Hepatocyte (in vitro differentiated cells): ENCODE data around the gene CPOX.

Experiments used
- EZH2 ChIP-seq: fragments of 200-600 bp; sonication (generic); IDR thresholded peaks from 2 replicates; pipeline ENCODE4 v1.6.1; 2016; ENCODE audit warnings: antibody characterized with exemption, mild to moderate bottlenecking, borderline replicate concordance
- EZH2phosphoT487 ChIP-seq: fragments of 200-600 bp; sonication (generic); IDR thresholded peaks from one replicate; pipeline ENCODE4 v1.6.1; 2018; ENCODE audit warnings: antibody characterized with exemption, mild to moderate bottlenecking, low read depth, moderate library complexity; ENCODE audit not compliant: unreplicated experiment, severe bottlenecking
- TF ChIP-seq, protein P1 (sequence below): fragments of 200-600 bp; sonication (generic); IDR thresholded peaks from 2 replicates; pipeline ENCODE4 v1.5.1; 2016; ENCODE audit warnings: antibody characterized with exemption, mild to moderate bottlenecking; ENCODE audit not compliant: poor library complexity

DNA sequence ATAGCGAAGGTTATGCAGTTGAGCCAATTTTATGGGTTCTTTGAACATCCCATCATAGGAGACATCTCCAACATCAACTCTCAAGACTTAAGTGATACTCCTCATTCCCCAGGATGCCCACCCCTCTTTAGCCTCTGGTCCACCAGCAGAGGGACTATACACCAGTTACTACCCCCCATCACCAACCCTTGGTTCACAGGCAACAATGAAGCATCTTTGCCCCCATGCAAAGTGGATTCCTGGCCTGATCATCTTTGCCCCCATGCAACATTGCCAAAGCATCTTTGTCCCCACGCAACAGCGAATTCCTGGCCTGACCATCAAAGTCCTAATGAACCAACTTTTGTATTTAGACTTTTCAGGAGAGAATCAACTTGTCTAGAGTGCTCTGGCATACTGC, 42.6 kb downstream of the CPOX start:
- TF ChIP-seq, protein P1, sequence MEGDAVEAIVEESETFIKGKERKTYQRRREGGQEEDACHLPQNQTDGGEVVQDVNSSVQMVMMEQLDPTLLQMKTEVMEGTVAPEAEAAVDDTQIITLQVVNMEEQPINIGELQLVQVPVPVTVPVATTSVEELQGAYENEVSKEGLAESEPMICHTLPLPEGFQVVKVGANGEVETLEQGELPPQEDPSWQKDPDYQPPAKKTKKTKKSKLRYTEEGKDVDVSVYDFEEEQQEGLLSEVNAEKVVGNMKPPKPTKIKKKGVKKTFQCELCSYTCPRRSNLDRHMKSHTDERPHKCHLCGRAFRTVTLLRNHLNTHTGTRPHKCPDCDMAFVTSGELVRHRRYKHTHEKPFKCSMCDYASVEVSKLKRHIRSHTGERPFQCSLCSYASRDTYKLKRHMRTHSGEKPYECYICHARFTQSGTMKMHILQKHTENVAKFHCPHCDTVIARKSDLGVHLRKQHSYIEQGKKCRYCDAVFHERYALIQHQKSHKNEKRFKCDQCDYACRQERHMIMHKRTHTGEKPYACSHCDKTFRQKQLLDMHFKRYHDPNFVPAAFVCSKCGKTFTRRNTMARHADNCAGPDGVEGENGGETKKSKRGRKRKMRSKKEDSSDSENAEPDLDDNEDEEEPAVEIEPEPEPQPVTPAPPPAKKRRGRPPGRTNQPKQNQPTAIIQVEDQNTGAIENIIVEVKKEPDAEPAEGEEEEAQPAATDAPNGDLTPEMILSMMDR, result no peak
- no peak for TF ChIP-seq EZH2phosphoT487
- no peak for TF ChIP-seq EZH2
